MCF 10A (cell line): ENCODE data around the gene TRPC4AP. TPM values are rescaled to one million over a fixed set of nuclear protein-coding genes. Genes with fewer than 3 reads are reported as not detected.
"Not testable (repeated sequence)": the region's sequence is repeated elsewhere in the genome, so short reads cannot be mapped to it uniquely, and the experiment has no call there.

Experiments
- BruUV-seq: library from RNA; stranded (reverse); fragments of 400-500 nt; replicated peaks from 2 replicates; lab custom pipeline; 2021; lab: Mats Ljungman, UMichigan
- CTCF ChIA-PET: fragments of 300-600 bp; sonication (Branson Sonifier 250); formaldehyde crosslinking; extraction: SDS; loops from one replicate; lab custom pipeline; 2021; ENCODE audit warnings: antibody characterized with exemption, inconsistent platforms; lab: Yijun Ruan, JAX
- POLR2A ChIA-PET: fragments of 300-600, 350-650 bp; sonication (Branson Sonifier 250); formaldehyde crosslinking; extraction: SDS; loops from one replicate; lab custom pipeline; 2020; ENCODE audit warnings: antibody characterized with exemption, inconsistent platforms; lab: Yijun Ruan, JAX
- DNase-seq: peaks from one replicate; pipeline ENCODE4 v3.0.0-alpha.2; 2018; ENCODE audit not compliant: unreplicated experiment
- H3K27ac Mint-ChIP-seq: one replicate; pipeline ENCODE4 v1.8.0; 2022; ENCODE audit warnings: mild to moderate bottlenecking, low read depth, mixed read lengths; ENCODE audit not compliant: unreplicated experiment
- H3K27me3 Mint-ChIP-seq: one replicate; pipeline ENCODE4 v1.8.0; 2022; ENCODE audit warnings: mixed read lengths; ENCODE audit not compliant: insufficient read depth, unreplicated experiment
- H3K36me3 Mint-ChIP-seq: one replicate; pipeline ENCODE4 v1.8.0; 2022; ENCODE audit warnings: mild to moderate bottlenecking, moderate library complexity, mixed read lengths; ENCODE audit not compliant: insufficient read depth, unreplicated experiment
- H3K4me1 Mint-ChIP-seq: one replicate; pipeline ENCODE4 v1.8.0; 2022; ENCODE audit warnings: mixed read lengths; ENCODE audit not compliant: insufficient read depth, unreplicated experiment
- H3K4me3 Mint-ChIP-seq: one replicate; pipeline ENCODE4 v1.8.0; 2022; ENCODE audit warnings: mild to moderate bottlenecking, moderate library complexity, mixed read lengths; ENCODE audit not compliant: unreplicated experiment
- H3K9me3 Mint-ChIP-seq: one replicate; pipeline ENCODE4 v1.8.0; 2022; ENCODE audit warnings: mixed read lengths; ENCODE audit not compliant: unreplicated experiment
- intact Hi-C: fragments of 100-400 bp; cut with micrococcal nuclease; formaldehyde crosslinking; loops from 2 replicates; pipeline ENCODE4 v1.14.1; 2022
- total RNA-seq: library from RNA; stranded (reverse); gene quantifications from 2 replicates; pipeline ENCODE4 v1.2.3, GENCODE V29; 2022
- TF ChIP-seq, protein P1 (sequence below): fragments of 200-600 bp; IDR thresholded peaks from one replicate; pipeline ENCODE4 v1.8.0; 2022; ENCODE audit warnings: antibody characterized with exemption, mild to moderate bottlenecking; ENCODE audit not compliant: unreplicated experiment

The TRPC4AP gene
- total RNA-seq, 1 experiment from 2014 or later = 51.8 TPM

DNA sequence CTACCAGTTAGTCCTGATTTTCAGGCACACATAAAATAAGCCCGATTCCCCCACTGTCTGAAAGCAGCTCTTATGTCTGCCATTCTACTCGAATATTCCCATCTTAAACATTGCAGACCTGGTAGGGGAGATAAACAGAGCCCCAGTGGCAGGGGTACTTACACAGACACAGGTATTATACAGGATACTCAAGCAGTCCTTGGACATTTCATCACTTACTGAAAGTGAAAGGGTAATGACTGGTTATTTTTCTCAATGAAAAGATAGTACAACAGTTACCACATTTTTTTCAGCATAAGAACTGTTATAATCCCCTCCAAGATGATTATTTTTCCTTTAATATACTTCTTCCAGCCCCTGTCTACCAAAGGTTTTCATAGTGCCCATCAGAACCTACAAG lies 37.8 kb downstream of the TRPC4AP start:
- intact Hi-C loops = no loop called here
- Mint-ChIP-seq H3K9me3 (peaks cover 7% of the 10 kb centered on the region), H3K27me3 (no peaks in the 10 kb centered on the region), H3K4me3 (no peak overlapping the region), H3K4me1 (no peaks in the 10 kb centered on the region), H3K36me3 (peaks cover 40% of the 10 kb centered on the region), H3K27ac (no peak overlapping the region)
- BruUV-seq = no TSS peak
- POLR2A ChIA-PET = interaction anchor here (0.9 to 1.4 kb wide), 3 partner anchors 9 to 10 kb away, joined by 3 read pairs; no protein-coding TSS in a partner anchor
- TF ChIP-seq, protein P1, sequence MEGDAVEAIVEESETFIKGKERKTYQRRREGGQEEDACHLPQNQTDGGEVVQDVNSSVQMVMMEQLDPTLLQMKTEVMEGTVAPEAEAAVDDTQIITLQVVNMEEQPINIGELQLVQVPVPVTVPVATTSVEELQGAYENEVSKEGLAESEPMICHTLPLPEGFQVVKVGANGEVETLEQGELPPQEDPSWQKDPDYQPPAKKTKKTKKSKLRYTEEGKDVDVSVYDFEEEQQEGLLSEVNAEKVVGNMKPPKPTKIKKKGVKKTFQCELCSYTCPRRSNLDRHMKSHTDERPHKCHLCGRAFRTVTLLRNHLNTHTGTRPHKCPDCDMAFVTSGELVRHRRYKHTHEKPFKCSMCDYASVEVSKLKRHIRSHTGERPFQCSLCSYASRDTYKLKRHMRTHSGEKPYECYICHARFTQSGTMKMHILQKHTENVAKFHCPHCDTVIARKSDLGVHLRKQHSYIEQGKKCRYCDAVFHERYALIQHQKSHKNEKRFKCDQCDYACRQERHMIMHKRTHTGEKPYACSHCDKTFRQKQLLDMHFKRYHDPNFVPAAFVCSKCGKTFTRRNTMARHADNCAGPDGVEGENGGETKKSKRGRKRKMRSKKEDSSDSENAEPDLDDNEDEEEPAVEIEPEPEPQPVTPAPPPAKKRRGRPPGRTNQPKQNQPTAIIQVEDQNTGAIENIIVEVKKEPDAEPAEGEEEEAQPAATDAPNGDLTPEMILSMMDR = no peak
- DNase-seq = no peak
- CTCF ChIA-PET = interaction anchor here (0.9 kb wide), 1 partner anchor 37 kb away, joined by 4 read pairs; no protein-coding TSS in a partner anchor

DNA sequence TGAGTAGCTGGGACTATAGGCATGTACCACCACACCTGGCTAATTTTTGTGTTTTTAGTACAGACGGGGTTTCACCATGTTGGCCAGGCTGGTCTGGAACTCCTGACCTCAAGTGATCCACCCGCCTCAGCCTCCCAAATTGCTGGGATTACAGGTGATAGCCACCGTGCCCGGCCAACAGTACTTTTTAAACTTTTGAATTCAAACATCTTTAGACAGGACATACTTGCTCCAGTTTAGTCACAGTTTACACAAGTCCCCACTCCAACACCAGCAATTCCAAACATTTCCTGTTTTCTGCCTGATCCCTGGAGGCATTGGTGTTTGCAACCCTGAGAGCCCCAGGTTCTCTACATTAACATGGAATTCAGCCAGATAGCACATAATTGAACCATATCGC lies 40.0 kb downstream of the TRPC4AP start:
- H3K27me3 Mint-ChIP-seq, BruUV-seq, H3K4me3 Mint-ChIP-seq, H3K9me3 Mint-ChIP-seq, intact Hi-C loops, POLR2A ChIA-PET, CTCF ChIA-PET, H3K4me1 Mint-ChIP-seq, H3K27ac Mint-ChIP-seq: not testable (repeated sequence)
- peaks cover 50% of the 10 kb centered on the region for H3K36me3 Mint-ChIP-seq
- DNase-seq = peak; percentile 48

DNA sequence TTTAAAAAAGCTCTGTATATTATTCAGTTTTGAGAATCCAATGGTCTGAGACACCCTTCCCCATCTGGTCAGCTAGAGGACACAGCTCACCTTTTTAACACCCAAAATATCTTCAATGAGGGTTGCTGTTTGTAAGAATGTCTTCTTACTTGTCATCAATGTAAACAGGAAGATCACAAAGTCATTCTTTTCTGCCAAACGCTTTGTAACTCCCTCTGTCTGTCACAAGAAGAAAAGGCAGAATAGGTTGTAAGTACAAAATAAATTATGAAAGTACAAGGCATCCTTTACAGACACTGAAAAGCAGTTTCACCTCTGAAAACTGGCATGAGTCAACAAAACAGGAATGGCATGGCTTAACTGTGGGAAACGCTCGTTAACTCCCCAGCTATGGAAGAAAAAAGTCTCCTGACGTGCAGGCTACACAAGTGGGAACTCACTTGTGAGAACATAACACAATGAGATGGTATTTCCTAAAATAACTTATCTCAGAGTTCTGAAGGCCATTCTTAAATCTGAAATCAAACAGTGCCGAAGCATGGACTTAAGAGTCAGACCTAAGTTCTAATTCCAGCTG lies 42.7 kb downstream of the TRPC4AP start:
- CTCF ChIA-PET = interaction anchor here (1.0 to 1.2 kb wide), 2 partner anchors 15 to 46 kb away, joined by 3 to 4 read pairs; no protein-coding TSS in a partner anchor
- TF ChIP-seq, protein P1 = no peak
- POLR2A ChIA-PET = interaction anchor here (1.4 kb wide), 1 partner anchor 12 kb away, joined by 5 read pairs; no protein-coding TSS in a partner anchor
- H3K36me3 Mint-ChIP-seq = peaks cover 61% of the 10 kb centered on the region
- BruUV-seq = no TSS peak
- H3K27me3 Mint-ChIP-seq = no peaks in the 10 kb centered on the region
- H3K4me3 Mint-ChIP-seq = no peak overlapping the region
- intact Hi-C loops = no loop called here
- no peak overlapping the region for H3K27ac Mint-ChIP-seq
- H3K9me3 Mint-ChIP-seq = no peaks in the 10 kb centered on the region
- H3K4me1 Mint-ChIP-seq = no peaks in the 10 kb centered on the region
- no peak for DNase-seq

DNA sequence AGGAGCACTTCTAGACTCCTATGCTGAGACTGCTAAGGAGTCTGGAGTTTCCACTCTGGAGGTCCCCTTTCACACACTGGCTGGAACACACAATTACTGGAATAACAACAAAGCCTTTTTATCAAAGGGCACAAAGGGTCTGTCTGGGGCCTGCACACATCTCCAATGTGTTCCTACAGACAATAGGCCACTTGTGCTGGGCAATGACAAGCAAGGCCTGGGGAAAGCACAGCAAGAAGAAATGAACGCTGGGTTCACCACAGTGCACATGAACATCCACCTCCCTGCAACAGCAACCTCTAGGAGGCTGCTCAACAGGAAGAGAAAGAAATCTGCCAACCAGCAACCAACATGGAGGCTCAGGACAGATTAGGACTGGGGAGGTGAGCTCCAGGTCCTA lies 43.9 kb downstream of the TRPC4AP start:
- Mint-ChIP-seq H3K36me3 (peaks cover 62% of the 10 kb centered on the region), H3K4me3 (no peak overlapping the region), H3K27me3 (no peaks in the 10 kb centered on the region), H3K27ac (no peak overlapping the region), H3K9me3 (no peaks in the 10 kb centered on the region), H3K4me1 (no peaks in the 10 kb centered on the region)
- CTCF ChIA-PET = interaction anchor here (0.9 kb wide), 1 partner anchor 215 kb away, joined by 3 read pairs; no protein-coding TSS in a partner anchor
- intact Hi-C loops = no loop called here
- no peak for DNase-seq
- TF ChIP-seq, protein P1 = no peak
- POLR2A ChIA-PET = interaction anchor here (1.4 kb wide), 1 partner anchor 13 kb away, joined by 5 read pairs; no protein-coding TSS in a partner anchor
- no TSS peak for BruUV-seq
